Retinal pigment epithelial cell (primary cell): Measurements from ENCODE around the gene ZBTB40.

Source experiments
- DNase-seq: peaks from one replicate; pipeline ENCODE4 v3.0.0-alpha.2; 2010; ENCODE audit warnings: low read depth
- H3K4me3 ChIP-seq: 2 replicates; pipeline ENCODE4 v1.5.1; 2011; ENCODE audit warnings: mild to moderate bottlenecking, low read length, control low read depth, moderate library complexity
- CTCF ChIP-seq: conservative IDR thresholded peaks from 2 replicates; pipeline ENCODE4 v1.5.1; 2011; ENCODE audit warnings: low read depth, low read length, control low read depth, inconsistent platforms

The ZBTB40 gene

GRCh38 chr1:22410928-22411495, 40.6 kb upstream of the ZBTB40 start:
- no peak for TF ChIP-seq CTCF
- no peak for DNase-seq
- H3K4me3 ChIP-seq, result no peak overlapping the region

- no peak for DNase-seq
- H3K4me3 ChIP-seq, result no peak overlapping the region
- no peak for TF ChIP-seq CTCF
These were observed 40.1 kb upstream of the ZBTB40 start for GRCh38 chr1:22411589-22411988.

GRCh38 chr1:22412932-22413727, 38.5 kb upstream of the ZBTB40 start:
- H3K4me3 ChIP-seq, result no peak overlapping the region
- DNase-seq, result no peak
- no peak for TF ChIP-seq CTCF

GRCh38 chr1:22413799-22414198, 37.9 kb upstream of the ZBTB40 start:
- TF ChIP-seq CTCF, result no peak
- DNase-seq, result no peak
- no peak overlapping the region for H3K4me3 ChIP-seq

GRCh38 chr1:22414244-22414751, 37.4 kb upstream of the ZBTB40 start:
- no peak overlapping the region for H3K4me3 ChIP-seq
- TF ChIP-seq CTCF, result no peak
- DNase-seq, result no peak

- DNase-seq, result no peak
- no peak overlapping the region for H3K4me3 ChIP-seq
- TF ChIP-seq CTCF, result no peak
These were observed 36.2 kb upstream of the ZBTB40 start for GRCh38 chr1:22415489-22415888.
